ENCODE results near the gene PAK1IP1. TPM values are rescaled to one million over a fixed set of nuclear protein-coding genes. Genes with fewer than 3 reads are reported as not detected.
A peak's percentile ranks its signal among the peaks of the same experiment; 100 is the strongest.
"Not testable (repeated sequence)": the region's sequence is repeated elsewhere in the genome, so short reads cannot be mapped to it uniquely, and the experiment has no call there.

Gene PAK1IP1
- polyA plus RNA-seq, 2 donors = 9.2 to 20.9 TPM

DNA sequence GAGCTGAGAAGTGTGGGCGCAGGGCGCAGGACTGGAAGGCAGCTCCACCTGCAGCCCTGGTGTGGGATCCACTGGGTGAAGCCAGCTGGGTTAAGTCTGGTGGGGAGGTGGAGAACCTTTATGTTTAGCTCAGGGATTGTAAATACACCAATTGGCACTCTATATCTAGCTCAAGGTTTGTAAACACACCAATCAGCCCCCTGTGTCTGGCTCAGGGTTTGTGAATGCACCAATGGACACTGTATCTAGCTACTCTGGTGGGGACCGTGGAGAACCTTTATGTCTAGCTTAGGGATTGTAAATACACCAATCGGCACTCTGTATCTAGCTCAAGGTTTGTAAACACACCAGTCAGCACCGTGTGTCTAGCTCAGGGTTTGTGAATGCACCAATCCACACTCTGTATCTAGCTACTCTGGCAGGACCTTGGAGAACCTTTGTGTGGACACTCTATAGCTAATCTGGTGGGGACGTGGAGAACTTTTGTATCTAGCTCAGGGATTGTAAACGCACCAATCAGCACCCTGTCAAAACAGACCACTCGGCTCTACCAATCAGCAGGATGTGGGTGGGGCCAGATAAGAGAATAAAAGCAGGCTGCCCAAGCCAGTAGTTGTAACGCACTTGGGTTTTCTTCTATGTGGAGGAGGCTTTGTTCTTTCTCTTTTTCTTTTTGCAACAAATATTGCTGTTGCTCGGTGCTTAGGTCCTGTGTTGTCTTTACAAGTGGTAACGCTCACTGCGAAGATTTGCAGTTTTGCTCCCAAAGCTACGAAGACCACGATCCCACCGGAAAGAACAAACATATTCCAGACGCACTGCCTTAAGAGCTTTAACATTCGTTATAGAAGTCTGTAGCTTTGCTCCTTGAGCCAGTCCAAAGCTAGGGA lies 26.4 kb downstream of the PAK1IP1 start:
- not testable (repeated sequence) for H3K9me3 ChIP-seq (ENCODE audit: control insufficient read depth in 2 of 2, insufficient read depth in 1 of 2, low read depth in 1 of 2, low read length in 1 of 2); H3K4me1 ChIP-seq (ENCODE audit: control insufficient read depth in 2 of 2, insufficient read depth in 2 of 2, low read length in 1 of 2); H3K27me3 ChIP-seq (ENCODE audit: control insufficient read depth in 1 of 2, insufficient read depth in 2 of 2, low read length in 2 of 2); H3K36me3 ChIP-seq (ENCODE audit: control insufficient read depth in 2 of 2, insufficient read depth in 2 of 2, low read length in 1 of 2)
- WGBS, 2 donors = 78 to 88% methylated on average over 17 of the region's 17 CpGs
- Histone ChIP-seq H3K4me3 (ENCODE audit: low read depth in 1 of 2, low read length in 2 of 2) (peak overlapping the region; percentile 61 to 67), H3K27ac (ENCODE audit: low read depth in 2 of 2, low read length in 1 of 2) (peak overlapping the region; percentile 90 to 93)

DNA sequence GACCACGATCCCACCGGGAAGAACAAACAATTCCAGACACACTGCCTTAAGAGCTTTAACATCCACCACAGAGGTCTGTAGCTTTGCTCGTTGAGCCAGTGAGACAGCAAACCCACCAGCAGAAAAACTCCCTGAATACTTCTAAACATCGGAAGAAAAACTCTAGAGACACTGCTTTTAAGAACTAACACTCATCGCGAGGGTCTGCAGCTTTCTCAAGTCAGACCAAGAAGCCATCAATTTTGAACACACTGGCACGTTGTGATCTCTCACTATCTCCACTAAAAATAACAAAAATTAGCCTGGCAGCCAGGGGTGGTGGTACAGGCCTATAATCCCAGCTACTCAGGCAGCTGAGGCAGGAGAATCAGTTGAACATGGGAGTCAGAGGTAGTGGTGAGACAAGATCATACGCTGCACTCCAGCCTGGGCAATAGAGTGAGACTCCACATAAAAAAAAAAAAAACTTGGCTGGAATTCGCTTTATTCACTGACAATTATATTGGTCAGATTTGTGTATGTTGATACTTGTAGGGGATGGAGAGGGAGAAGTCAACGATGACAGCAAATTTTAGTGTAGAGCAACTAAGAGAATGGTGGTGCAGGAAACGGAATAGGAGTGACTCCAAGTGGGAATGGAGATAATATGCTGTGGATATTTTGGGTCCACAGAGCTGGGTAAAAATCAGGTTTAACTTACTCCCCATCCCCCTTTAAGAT lies 27.2 kb downstream of the PAK1IP1 start:
- peak overlapping the region; percentile 88 to 91 for H3K27ac ChIP-seq (ENCODE audit: low read depth in 2 of 2, low read length in 1 of 2)
- H3K27me3 ChIP-seq (ENCODE audit: control insufficient read depth in 1 of 2, insufficient read depth in 2 of 2, low read length in 2 of 2) = no peaks in the 10 kb centered on the region
- H3K4me3 ChIP-seq (ENCODE audit: low read depth in 1 of 2, low read length in 2 of 2) = peak overlapping the region; percentile 60 to 71
- no peaks in the 10 kb centered on the region for H3K36me3 ChIP-seq (ENCODE audit: control insufficient read depth in 2 of 2, insufficient read depth in 2 of 2, low read length in 1 of 2)
- H3K4me1 ChIP-seq (ENCODE audit: control insufficient read depth in 2 of 2, insufficient read depth in 2 of 2, low read length in 1 of 2) = peaks cover 2 to 3% of the 10 kb centered on the region in 2 donors
- WGBS, 2 donors = 73 to 76% methylated on average over 11 of the region's 11 CpGs
- no peaks in the 10 kb centered on the region for H3K9me3 ChIP-seq (ENCODE audit: control insufficient read depth in 2 of 2, insufficient read depth in 1 of 2, low read depth in 1 of 2, low read length in 1 of 2)

DNA sequence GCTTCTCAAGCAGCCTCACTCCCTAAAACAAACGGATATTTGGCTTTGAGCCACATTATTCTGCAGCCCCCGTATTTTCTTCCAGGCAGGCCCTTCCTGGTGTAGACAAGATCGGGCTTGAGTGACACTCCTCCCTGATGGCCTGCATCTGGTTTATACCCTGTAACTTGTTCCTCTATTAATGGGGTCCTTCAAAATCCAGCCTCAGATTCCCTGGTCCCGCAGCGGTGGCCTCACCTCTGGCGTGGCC lies 27.7 kb downstream of the PAK1IP1 start:
- H3K27me3 ChIP-seq (ENCODE audit: control insufficient read depth in 1 of 2, insufficient read depth in 2 of 2, low read length in 2 of 2) = no peaks in the 10 kb centered on the region
- peak overlapping the region; percentile 88 to 91 for H3K27ac ChIP-seq (ENCODE audit: low read depth in 2 of 2, low read length in 1 of 2)
- H3K36me3 ChIP-seq (ENCODE audit: control insufficient read depth in 2 of 2, insufficient read depth in 2 of 2, low read length in 1 of 2) = no peaks in the 10 kb centered on the region
- H3K4me1 ChIP-seq (ENCODE audit: control insufficient read depth in 2 of 2, insufficient read depth in 2 of 2, low read length in 1 of 2) = peaks cover 2 to 3% of the 10 kb centered on the region in 2 donors
- WGBS, 2 donors = 1 to 2% methylated on average over 6 of the region's 6 CpGs
- H3K9me3 ChIP-seq (ENCODE audit: control insufficient read depth in 2 of 2, insufficient read depth in 1 of 2, low read depth in 1 of 2, low read length in 1 of 2) = no peaks in the 10 kb centered on the region
- H3K4me3 ChIP-seq (ENCODE audit: low read depth in 1 of 2, low read length in 2 of 2) = peak overlapping the region; percentile 60 to 71

DNA sequence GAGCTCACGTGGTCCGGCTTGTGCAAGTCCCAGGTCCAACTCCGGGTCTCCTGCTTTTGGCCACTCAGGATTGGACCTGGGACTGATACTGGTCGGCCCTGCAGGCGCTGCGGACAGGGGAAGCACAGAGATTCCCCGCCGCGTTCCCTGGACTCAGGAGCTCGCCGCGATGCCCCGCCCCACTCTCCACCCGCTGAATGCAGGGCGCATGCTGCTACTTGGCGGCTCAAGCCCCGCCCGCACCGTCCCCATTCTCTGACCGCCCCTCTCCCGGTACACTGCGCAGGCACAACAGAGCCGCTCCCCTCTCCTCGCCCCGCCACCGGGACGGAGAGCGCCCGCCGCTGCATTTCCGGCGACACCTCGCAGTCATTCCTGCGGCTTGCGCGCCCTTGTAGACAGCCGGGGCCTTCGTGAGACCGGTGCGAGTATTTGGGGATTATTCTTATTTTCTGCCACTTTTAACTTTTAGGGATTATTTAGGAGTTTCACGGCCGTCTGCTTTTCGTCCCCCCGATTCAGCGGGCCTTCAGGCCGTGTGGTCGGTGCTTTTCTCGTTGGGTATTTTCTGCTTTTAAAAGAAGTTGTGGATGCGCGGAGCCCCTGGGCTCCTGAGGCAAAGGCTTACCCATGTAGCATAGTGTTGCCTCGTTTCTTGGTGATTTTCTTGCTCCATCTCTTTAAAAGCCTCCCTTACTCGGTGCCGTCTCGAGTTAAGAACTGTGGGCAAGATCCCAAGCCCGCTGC lies 28.2 kb downstream of the PAK1IP1 start, which contains the start of gene TMEM14C:
TMEM14C (plus strand) TSS at position 251 of the 747 bp plus-strand sequence. CDS start 1,544 bp downstream, outside the sequence.
- peaks cover 2 to 3% of the 10 kb centered on the region in 2 donors for H3K4me1 ChIP-seq (ENCODE audit: control insufficient read depth in 2 of 2, insufficient read depth in 2 of 2, low read length in 1 of 2)
- H3K36me3 ChIP-seq (ENCODE audit: control insufficient read depth in 2 of 2, insufficient read depth in 2 of 2, low read length in 1 of 2) = peaks cover 0 to 2% of the 10 kb centered on the region in 2 donors
- no peaks in the 10 kb centered on the region for H3K9me3 ChIP-seq (ENCODE audit: control insufficient read depth in 2 of 2, insufficient read depth in 1 of 2, low read depth in 1 of 2, low read length in 1 of 2)
- WGBS, 2 donors = 0% methylated on average over 54 to 55 of the region's 55 CpGs
- peak within 1 kb of the TSS; percentile 60 to 71 for H3K4me3 ChIP-seq (ENCODE audit: low read depth in 1 of 2, low read length in 2 of 2)
- peak within 1 kb of the TSS; percentile 88 to 91 for H3K27ac ChIP-seq (ENCODE audit: low read depth in 2 of 2, low read length in 1 of 2)
- H3K27me3 ChIP-seq (ENCODE audit: control insufficient read depth in 1 of 2, insufficient read depth in 2 of 2, low read length in 2 of 2) = no peaks in the 10 kb centered on the region

DNA sequence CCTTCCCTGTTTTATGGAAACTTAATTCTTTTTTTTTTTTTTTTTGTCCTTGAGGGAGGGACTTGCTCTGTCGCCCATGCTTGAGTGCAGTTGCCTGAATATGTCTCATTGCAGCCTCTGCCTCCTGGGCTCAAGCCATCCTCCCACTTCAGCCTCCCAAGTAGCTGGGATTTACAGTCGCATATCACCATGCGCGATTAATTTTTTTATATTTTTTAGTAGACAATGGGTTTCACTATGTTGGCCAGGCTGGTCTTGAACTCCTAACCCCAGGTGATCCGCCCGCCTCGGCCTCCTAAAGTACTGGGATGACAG lies 28.8 kb downstream of the PAK1IP1 start:
- Histone ChIP-seq H3K36me3 (ENCODE audit: control insufficient read depth in 2 of 2, insufficient read depth in 2 of 2, low read length in 1 of 2) (peaks cover 2 to 3% of the 10 kb centered on the region in 2 donors), H3K27me3 (ENCODE audit: control insufficient read depth in 1 of 2, insufficient read depth in 2 of 2, low read length in 2 of 2) (no peaks in the 10 kb centered on the region), H3K4me1 (ENCODE audit: control insufficient read depth in 2 of 2, insufficient read depth in 2 of 2, low read length in 1 of 2) (peaks cover 2 to 3% of the 10 kb centered on the region in 2 donors), H3K9me3 (ENCODE audit: control insufficient read depth in 2 of 2, insufficient read depth in 1 of 2, low read depth in 1 of 2, low read length in 1 of 2) (no peaks in the 10 kb centered on the region), H3K27ac (ENCODE audit: low read depth in 2 of 2, low read length in 1 of 2) (peak overlapping the region; percentile 88 to 91), H3K4me3 (ENCODE audit: low read depth in 1 of 2, low read length in 2 of 2) (peak overlapping the region; percentile 60 to 71)
- 22 to 28% methylated on average over 7 of the region's 7 CpGs for WGBS, 2 donors

DNA sequence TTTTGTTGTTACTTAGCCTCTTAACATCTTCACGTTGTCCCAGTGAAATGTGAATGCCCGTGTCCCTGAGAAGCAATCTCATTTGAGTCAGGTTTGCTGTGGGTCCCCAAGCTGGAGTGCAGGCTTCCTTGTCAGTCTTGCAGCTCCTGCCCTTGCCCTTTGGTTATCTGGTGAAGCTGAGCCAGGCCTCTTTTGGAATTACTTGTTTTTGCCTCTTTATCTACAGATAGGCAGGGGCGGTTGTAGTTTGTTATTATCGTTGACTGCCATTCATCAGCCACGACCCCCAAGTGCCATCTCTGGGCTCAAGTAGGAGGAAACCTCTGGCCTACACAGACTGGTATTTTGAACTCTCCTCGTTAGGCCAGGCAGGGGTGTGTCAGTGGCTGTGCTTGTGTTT lies 30.3 kb downstream of the PAK1IP1 start:
- WGBS, 2 donors = 70 to 82% methylated on average over 6 of the region's 6 CpGs
- Histone ChIP-seq H3K4me1 (ENCODE audit: control insufficient read depth in 2 of 2, insufficient read depth in 2 of 2, low read length in 1 of 2) (peaks cover 2 to 3% of the 10 kb centered on the region in 2 donors), H3K27ac (ENCODE audit: low read depth in 2 of 2, low read length in 1 of 2) (no peak overlapping the region), H3K9me3 (ENCODE audit: control insufficient read depth in 2 of 2, insufficient read depth in 1 of 2, low read depth in 1 of 2, low read length in 1 of 2) (no peaks in the 10 kb centered on the region), H3K4me3 (ENCODE audit: low read depth in 1 of 2, low read length in 2 of 2) (no peak overlapping the region), H3K36me3 (ENCODE audit: control insufficient read depth in 2 of 2, insufficient read depth in 2 of 2, low read length in 1 of 2) (peaks cover 3 to 5% of the 10 kb centered on the region in 2 donors), H3K27me3 (ENCODE audit: control insufficient read depth in 1 of 2, insufficient read depth in 2 of 2, low read length in 2 of 2) (no peaks in the 10 kb centered on the region)

DNA sequence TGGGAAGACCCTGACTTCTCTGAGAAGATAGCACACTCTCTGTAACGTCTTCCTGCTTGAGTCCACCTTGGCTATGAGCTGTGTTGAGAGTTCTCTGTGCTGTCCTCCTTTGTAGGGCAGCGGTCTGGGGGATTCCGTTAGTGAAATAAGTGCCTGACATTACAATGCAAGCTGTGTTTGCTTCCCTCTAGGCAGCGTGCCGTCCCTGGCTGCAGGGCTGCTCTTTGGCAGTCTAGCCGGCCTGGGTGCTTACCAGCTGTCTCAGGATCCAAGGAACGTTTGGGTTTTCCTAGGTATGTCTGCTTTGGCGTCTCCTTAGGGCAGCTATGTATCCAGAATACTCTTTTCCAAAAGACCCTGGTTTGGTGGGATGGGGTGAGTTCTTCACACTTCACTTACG lies 30.9 kb downstream of the PAK1IP1 start:
- Histone ChIP-seq H3K27ac (ENCODE audit: low read depth in 2 of 2, low read length in 1 of 2) (no peak overlapping the region), H3K36me3 (ENCODE audit: control insufficient read depth in 2 of 2, insufficient read depth in 2 of 2, low read length in 1 of 2) (peaks cover 3 to 5% of the 10 kb centered on the region in 2 donors), H3K4me1 (ENCODE audit: control insufficient read depth in 2 of 2, insufficient read depth in 2 of 2, low read length in 1 of 2) (peaks cover 2 to 3% of the 10 kb centered on the region in 2 donors), H3K9me3 (ENCODE audit: control insufficient read depth in 2 of 2, insufficient read depth in 1 of 2, low read depth in 1 of 2, low read length in 1 of 2) (no peaks in the 10 kb centered on the region), H3K4me3 (ENCODE audit: low read depth in 1 of 2, low read length in 2 of 2) (no peak overlapping the region), H3K27me3 (ENCODE audit: control insufficient read depth in 1 of 2, insufficient read depth in 2 of 2, low read length in 2 of 2) (no peaks in the 10 kb centered on the region)
- 80 to 82% methylated on average over 9 of the region's 9 CpGs for WGBS, 2 donors

DNA sequence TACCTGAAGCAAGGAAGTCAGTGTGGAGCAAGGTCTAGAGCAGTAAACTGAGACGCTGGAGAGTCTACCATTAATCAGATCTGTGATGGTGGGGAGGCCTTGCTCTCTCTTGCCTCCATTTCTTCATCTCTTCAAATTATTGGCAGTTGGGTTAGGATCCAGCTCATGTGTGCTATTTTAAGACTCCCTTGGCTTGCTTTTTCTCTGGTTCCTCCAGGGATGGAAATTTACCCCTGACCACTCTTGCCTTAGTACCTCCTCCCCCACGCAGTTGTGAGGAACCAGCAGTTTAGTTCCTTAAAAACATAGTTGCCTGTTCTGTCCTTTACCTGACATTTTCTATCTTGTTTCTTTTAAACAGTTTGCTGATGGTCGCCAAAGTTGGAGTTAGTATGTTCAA lies 35.5 kb downstream of the PAK1IP1 start:
- Histone ChIP-seq H3K4me1 (ENCODE audit: control insufficient read depth in 2 of 2, insufficient read depth in 2 of 2, low read length in 1 of 2) (no peaks in the 10 kb centered on the region), H3K9me3 (ENCODE audit: control insufficient read depth in 2 of 2, insufficient read depth in 1 of 2, low read depth in 1 of 2, low read length in 1 of 2) (no peaks in the 10 kb centered on the region), H3K27ac (ENCODE audit: low read depth in 2 of 2, low read length in 1 of 2) (no peak overlapping the region), H3K36me3 (ENCODE audit: control insufficient read depth in 2 of 2, insufficient read depth in 2 of 2, low read length in 1 of 2) (peaks cover 3 to 12% of the 10 kb centered on the region in 2 donors), H3K27me3 (ENCODE audit: control insufficient read depth in 1 of 2, insufficient read depth in 2 of 2, low read length in 2 of 2) (no peaks in the 10 kb centered on the region), H3K4me3 (ENCODE audit: low read depth in 1 of 2, low read length in 2 of 2) (no peak overlapping the region)
- WGBS, 2 donors = 80 to 86% methylated on average over 3 of the region's 3 CpGs

DNA sequence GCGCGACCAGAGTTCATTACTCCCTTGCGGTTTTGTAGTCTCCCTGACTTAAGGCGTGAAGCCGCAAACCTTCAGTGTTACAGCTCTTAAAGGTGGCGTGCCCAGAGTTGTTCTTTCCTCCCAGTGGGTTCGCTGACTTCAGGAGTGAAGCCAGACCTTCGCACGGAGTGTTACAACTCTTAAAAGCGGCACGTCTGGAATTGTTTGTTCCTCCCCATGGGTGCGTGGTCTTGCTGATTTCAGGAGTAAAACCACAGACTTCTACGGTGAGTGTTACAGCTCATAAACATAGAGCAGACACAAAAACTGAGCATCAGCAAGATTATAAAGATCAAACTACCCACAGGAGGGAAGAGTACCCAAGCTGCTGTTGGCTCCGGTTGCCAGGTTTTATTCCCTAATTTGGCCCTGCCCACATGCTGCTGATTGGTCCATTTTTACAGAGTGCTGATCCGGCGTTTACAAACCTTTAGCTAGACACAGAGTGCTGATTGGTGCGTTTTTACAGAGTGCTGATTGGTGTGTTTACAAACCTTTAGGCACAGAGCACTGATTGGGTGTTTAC lies 38.5 kb downstream of the PAK1IP1 start:
- peaks cover 0 to 12% of the 10 kb centered on the region in 2 donors for H3K36me3 ChIP-seq (ENCODE audit: control insufficient read depth in 2 of 2, insufficient read depth in 2 of 2, low read length in 1 of 2)
- no peaks in the 10 kb centered on the region for H3K9me3 ChIP-seq (ENCODE audit: control insufficient read depth in 2 of 2, insufficient read depth in 1 of 2, low read depth in 1 of 2, low read length in 1 of 2)
- 90 to 94% methylated on average over 17 of the region's 17 CpGs for WGBS, 2 donors
- no peaks in the 10 kb centered on the region for H3K27me3 ChIP-seq (ENCODE audit: control insufficient read depth in 1 of 2, insufficient read depth in 2 of 2, low read length in 2 of 2)
- H3K27ac ChIP-seq (ENCODE audit: low read depth in 2 of 2, low read length in 1 of 2) = no peak overlapping the region
- H3K4me1 ChIP-seq (ENCODE audit: control insufficient read depth in 2 of 2, insufficient read depth in 2 of 2, low read length in 1 of 2) = no peaks in the 10 kb centered on the region
- no peak overlapping the region for H3K4me3 ChIP-seq (ENCODE audit: low read depth in 1 of 2, low read length in 2 of 2)
